Embryonic facial prominence (tissue), 1 donor: ENCODE data around the gene DENND1A.
"Not testable (repeated sequence)": the region's sequence is repeated elsewhere in the genome, so short reads cannot be mapped to it uniquely, and the experiment has no call there.

ENCODE experiments used
- DNase-seq: peaks from one replicate; pipeline ENCODE4 v3.0.0-alpha.2; 2016; ENCODE audit errors: extremely low spot score

Gene DENND1A

DNA sequence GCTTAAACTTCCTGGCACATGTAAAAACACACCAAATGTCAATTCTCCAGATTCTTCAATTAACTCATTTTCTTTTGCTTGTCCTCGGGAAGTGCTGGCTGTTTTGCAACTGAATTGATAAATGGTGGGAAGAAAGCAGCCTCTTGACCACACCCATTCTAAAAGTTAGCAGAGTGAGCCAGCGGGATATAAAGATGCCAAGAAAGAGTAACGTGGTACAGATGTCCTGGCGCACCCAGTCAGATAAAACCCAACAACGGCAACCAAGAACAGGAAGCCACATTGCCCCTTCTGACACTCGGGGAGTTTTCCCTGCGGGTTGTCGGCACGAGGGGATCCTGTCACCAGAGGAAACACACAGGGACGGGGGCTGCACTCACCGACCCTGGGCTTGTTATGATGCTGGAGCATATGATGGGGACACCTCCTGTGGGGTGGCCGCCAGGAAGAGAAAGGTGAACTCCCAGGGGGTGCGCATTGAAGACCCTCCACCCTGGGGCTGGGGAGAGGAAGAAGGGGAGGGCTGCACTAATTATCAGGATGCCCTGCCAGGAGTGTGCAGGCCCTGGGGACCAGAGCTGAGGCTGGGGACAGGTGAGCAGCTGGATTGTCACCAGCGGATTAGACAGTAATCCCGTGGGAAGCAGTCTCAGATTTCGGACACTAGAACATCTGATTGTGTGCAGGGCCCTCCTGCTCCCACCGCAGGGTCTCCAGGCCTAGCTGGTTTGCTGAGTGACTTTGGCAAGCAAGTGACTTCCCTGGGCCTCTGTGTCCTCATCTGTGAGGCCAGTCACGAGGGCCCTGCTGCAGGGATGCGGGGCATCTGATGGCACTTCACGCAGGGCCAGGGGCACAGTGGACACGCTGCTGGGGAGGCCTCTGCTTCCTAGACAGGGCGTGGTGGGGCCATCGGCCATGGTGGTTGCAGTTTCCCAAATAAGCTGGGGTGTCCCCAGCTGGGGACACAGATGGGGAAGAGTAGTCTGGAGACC, 514.7 kb downstream of the DENND1A start:
- DNase-seq, result no peak

DNA sequence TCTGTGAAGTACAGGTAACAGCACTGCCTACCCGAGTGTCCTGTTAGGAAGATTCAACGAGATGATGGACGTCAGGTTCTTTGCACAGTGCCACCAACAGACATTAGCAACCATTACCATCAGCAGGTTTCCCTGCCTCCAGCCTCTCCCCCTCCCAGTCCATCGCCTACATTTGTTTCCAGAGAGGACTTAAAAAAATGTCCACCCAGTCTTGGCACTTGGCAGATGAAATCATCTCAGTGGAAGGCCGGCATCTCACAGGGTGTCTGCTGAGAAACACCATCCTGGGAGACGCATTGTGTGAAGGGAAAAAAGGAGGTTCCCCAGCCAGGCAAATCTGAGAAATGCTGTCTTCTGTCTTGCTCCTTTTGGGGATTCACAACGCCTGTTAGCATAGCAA, 515.7 kb downstream of the DENND1A start:
- DNase-seq, result no peak

GRCh38 chr9:123412171-123412820, 517.6 kb downstream of the DENND1A start:
- no peak for DNase-seq

DNA sequence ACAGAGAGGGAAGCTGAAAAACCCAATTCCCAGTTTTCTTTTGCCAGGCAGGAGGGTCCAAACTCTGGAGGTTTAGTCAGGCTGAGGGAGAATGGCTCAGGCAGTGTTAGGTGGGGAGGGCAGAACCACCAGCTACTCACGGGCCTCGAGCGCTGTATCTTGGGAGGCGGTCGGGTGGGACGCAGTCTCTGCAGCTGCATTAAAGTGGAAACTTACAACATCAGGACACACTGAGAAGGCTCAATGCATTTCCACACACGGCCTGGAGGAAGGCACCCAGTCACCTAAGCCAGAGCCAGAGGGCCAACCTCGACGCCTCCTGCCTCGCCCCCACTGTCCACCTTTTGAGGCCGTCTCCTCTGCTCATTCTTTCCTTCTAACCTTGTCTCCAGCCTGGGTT, 518.3 kb downstream of the DENND1A start:
- DNase-seq, result no peak

GRCh38 chr9:123411191-123411590, 518.7 kb downstream of the DENND1A start:
- DNase-seq, result no peak

- DNase-seq, result no peak
Observed at GRCh38 chr9:123410281-123410910, 519.5 kb downstream of the DENND1A start.

DNA sequence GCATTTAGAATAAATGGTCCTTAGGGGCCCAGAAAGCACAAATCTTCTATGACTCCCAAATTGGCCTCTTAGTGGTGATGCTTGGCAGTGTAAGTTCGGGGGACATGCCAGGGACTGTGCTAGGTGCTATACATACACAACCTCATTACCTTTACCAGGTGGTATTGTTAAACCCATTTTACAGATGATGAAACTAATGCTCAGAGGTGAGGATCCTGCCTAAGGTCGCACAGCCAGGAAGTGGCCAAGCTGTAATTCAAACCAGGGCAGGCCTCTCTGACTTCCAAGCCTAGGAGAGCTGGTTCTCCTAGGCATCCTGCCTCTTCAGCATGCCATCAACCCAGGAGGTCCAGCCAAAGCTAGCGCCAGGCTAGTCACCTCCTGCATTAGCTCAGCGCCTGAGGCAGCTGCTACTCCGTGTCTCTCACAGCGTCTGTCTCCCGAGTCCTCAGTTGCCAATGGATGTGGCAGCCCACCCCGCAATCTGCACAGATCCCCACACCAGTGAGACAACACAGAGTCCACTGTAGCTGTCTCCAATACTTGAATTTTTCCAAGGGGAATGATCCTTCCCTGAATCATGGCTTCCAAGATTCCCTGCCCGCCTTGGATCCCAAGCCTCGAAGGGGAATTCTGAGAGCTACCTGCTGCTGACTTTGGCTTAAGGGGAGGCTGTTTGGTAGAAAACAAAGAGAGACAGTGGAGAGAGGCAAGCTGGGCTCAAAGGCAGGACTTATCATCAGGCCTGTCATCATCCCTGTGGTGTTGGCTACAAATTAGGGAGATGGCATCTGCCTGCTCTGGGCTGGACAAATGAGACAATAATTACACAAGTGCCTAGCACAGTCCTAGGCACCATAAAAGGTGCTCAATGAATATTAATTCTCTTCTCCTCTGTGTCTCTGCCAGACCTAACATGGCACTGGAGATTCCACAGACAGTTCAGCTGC, 521.3 kb downstream of the DENND1A start:
- DNase-seq, result no peak

GRCh38 chr9:123407217-123407851, 522.6 kb downstream of the DENND1A start:
- no peak for DNase-seq

DNA sequence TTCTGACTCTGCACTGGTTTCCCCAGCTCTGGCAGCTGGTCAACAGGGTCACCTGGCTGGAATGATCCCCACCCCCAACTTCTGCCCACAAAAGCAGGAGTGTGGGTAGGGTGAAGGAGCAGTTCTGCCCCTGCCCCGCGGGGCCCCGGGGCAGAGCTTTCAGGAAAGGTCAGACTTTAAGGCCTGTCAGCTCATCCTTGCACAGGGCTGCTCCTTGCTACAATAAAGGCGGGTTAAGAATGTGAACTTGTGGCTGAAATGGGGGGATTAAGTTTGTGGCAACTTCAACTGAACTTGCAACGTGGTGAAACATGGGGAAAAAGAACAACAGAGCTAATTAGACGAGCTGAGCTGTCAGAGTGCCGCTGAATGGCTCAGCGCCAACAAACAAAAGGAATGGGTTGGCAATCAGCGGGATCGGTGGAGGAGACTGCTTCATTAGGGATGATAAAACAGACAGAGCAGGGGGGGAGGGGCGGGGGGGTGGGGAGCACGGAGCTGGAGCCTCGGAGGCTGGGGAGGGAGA, 523.2 kb downstream of the DENND1A start:
- DNase-seq, result no peak

- DNase-seq, result no peak
Observed at GRCh38 chr9:123406016-123406415, 523.9 kb downstream of the DENND1A start.

GRCh38 chr9:123402981-123403509, 526.9 kb downstream of the DENND1A start:
- no peak for DNase-seq

- DNase-seq, result peak; percentile 66
Observed at GRCh38 chr9:123401879-123402513, 527.9 kb downstream of the DENND1A start.

DNA sequence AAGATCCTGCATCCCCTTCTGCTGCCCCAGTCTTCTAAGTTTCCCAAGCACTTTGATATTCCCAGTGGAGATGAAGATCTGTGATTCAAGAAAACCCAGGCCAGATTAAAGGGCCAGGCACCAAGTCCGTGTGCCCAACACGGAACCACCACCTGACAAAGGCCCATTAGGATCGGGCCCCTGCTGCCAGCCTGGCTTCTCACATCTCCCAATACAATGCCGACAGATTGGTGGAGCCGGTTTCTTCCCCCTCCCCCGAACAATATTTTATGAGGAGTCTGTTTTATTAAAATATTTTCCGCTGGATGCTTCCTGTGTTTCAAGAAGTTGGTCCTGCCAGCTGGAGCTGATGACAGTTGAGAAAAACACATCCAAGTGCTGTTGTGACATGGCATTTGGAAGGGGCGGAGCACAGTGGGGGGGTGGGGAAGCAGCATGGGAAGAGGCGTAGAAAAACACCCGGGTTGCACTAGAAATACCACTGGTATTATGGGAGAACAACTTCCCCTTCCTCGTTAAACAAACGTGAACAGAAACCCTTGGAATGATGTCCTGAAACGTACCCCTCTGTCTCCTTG, 528.9 kb downstream of the DENND1A start:
- DNase-seq, result no peak

- DNase-seq, result no peak
Observed at GRCh38 chr9:123399803-123400378, 530.0 kb downstream of the DENND1A start.

- DNase-seq, result not testable (repeated sequence)
Observed at GRCh38 chr9:123398938-123399337, 531.0 kb downstream of the DENND1A start.

GRCh38 chr9:123397975-123398374, 532.0 kb downstream of the DENND1A start:
- no peak for DNase-seq

GRCh38 chr9:123395689-123396511, 534.0 kb downstream of the DENND1A start:
- no peak for DNase-seq

DNA sequence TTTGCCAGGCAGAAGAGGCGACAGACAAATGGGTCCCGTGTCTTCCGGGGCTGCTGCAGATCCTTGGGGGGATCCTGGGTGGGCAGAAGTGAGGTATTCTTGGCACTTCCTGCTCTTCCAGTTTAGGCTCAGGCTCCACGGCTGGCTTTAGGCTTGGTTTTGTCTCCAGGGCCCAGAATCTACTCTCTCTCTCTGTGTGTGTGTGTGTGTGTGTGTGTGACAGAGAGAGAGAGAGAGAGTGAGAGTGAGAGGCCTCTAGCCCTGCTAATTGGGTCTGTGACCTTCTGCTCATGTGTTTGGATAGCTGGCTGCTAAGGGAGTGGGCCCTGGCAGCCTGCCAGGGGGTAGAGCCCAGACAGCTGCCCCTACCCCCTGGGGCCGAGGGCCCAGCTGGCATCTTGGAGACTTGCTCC, 534.6 kb downstream of the DENND1A start:
- no peak for DNase-seq
